H9 (cell line): ENCODE data around the gene MTX3. TPM values are rescaled to one million over a fixed set of nuclear protein-coding genes. Genes with fewer than 3 reads are reported as not detected.

Experiments
- DNase-seq: peaks from one replicate; pipeline ENCODE4 v3.0.0-alpha.2; 2017
- H2AFZ ChIP-seq: one replicate; pipeline ENCODE4 v1.6.1; 2013; ENCODE audit warnings: mild to moderate bottlenecking, low read length, control low read depth, moderate library complexity
- H2AK5ac ChIP-seq: 2 replicates; pipeline ENCODE4 v1.6.1; 2013; ENCODE audit warnings: low read length, control low read depth, mixed read lengths; ENCODE audit not compliant: insufficient read length
- H2BK120ac ChIP-seq: one replicate; pipeline ENCODE4 v1.6.1; 2013; ENCODE audit warnings: low read depth, mild to moderate bottlenecking, low read length, control low read depth, inconsistent platforms; ENCODE audit not compliant: poor library complexity, severe bottlenecking
- H2BK12ac ChIP-seq: 2 replicates; pipeline ENCODE4 v1.6.1; 2013; ENCODE audit warnings: low read length, control low read depth, mixed read lengths, low read depth; ENCODE audit not compliant: insufficient read length
- H2BK15ac ChIP-seq: 2 replicates; pipeline ENCODE4 v1.6.1; 2013; ENCODE audit warnings: low read depth, low read length, control low read depth
- H2BK20ac ChIP-seq: one replicate; pipeline ENCODE4 v1.6.1; 2013; ENCODE audit warnings: low read depth, mild to moderate bottlenecking, low read length, control low read depth, inconsistent platforms; ENCODE audit not compliant: poor library complexity, severe bottlenecking
- H2BK5ac ChIP-seq: 2 replicates; pipeline ENCODE4 v1.6.1; 2013; ENCODE audit warnings: low read length, control low read depth, mixed read lengths; ENCODE audit not compliant: insufficient read length
- H3K14ac ChIP-seq: 2 replicates; pipeline ENCODE4 v1.6.1; 2013; ENCODE audit warnings: low read length, control low read depth; ENCODE audit not compliant: insufficient read depth
- H3K18ac ChIP-seq: 2 replicates; pipeline ENCODE4 v1.6.1; 2013; ENCODE audit warnings: low read depth, mild to moderate bottlenecking, mixed read lengths, low read length, control low read depth; ENCODE audit not compliant: insufficient read length
- H3K23ac ChIP-seq: 2 replicates; pipeline ENCODE4 v1.6.1; 2013; ENCODE audit warnings: low read length, control low read depth, mixed read lengths, low read depth; ENCODE audit not compliant: insufficient read length
- H3K23me2 ChIP-seq: 2 replicates; pipeline ENCODE4 v1.6.1; 2013; ENCODE audit warnings: low read depth, mild to moderate bottlenecking, mixed read lengths, low read length, control low read depth; ENCODE audit not compliant: insufficient read length, poor library complexity, severe bottlenecking
- H3K27ac ChIP-seq: 2 replicates; pipeline ENCODE4 v1.5.1; 2013; ENCODE audit warnings: low read length, control low read depth, mixed read lengths, low read depth; ENCODE audit not compliant: insufficient read length
- H3K27me3 ChIP-seq: 2 replicates; pipeline ENCODE4 v1.6.1; 2013; ENCODE audit warnings: low read length, control low read depth, inconsistent platforms; ENCODE audit not compliant: insufficient read depth
- H3K4ac ChIP-seq: 2 replicates; pipeline ENCODE4 v1.6.1; 2013; ENCODE audit warnings: low read depth, mild to moderate bottlenecking, control low read depth, inconsistent platforms, low read length, moderate library complexity
- H3K4me1 ChIP-seq: 2 replicates; pipeline ENCODE4 v1.6.1; 2013; ENCODE audit warnings: low read length, control low read depth, inconsistent platforms; ENCODE audit not compliant: insufficient read depth
- H3K4me2 ChIP-seq: 2 replicates; pipeline ENCODE4 v1.6.1; 2013; ENCODE audit warnings: low read length, control low read depth, mixed read lengths; ENCODE audit not compliant: insufficient read length, insufficient read depth
- H3K56ac ChIP-seq: 2 replicates; pipeline ENCODE4 v1.6.1; 2013; ENCODE audit warnings: low read depth, mild to moderate bottlenecking, mixed read lengths, low read length, control low read depth; ENCODE audit not compliant: insufficient read length
- H3K79me1 ChIP-seq: 2 replicates; pipeline ENCODE4 v1.6.1; 2013; ENCODE audit warnings: low read depth, mild to moderate bottlenecking, moderate library complexity, low read length, control low read depth, inconsistent platforms; ENCODE audit not compliant: insufficient read depth, poor library complexity, severe bottlenecking
- H3K79me2 ChIP-seq: 2 replicates; pipeline ENCODE4 v1.6.1; 2013; ENCODE audit warnings: low read length, control low read depth, inconsistent platforms; ENCODE audit not compliant: insufficient read depth
- H3K9ac ChIP-seq: 2 replicates; pipeline ENCODE4 v1.6.1; 2013; ENCODE audit warnings: low read length, control low read depth, mixed read lengths; ENCODE audit not compliant: insufficient read length; ENCODE audit errors: extremely low read depth
- H3K9me3 ChIP-seq: one replicate; pipeline ENCODE4 v1.6.1; 2013; ENCODE audit warnings: low read depth, low read length, inconsistent platforms; ENCODE audit not compliant: control insufficient read depth
- H3T11ph ChIP-seq: one replicate; pipeline ENCODE4 v1.6.1; 2013; ENCODE audit warnings: mild to moderate bottlenecking, low read length, control low read depth, inconsistent platforms
- H4K20me1 ChIP-seq: one replicate; pipeline ENCODE4 v1.6.1; 2013; ENCODE audit not compliant: control insufficient read depth, insufficient read length, insufficient read depth
- H4K5ac ChIP-seq: 2 replicates; pipeline ENCODE4 v1.6.1; 2013; ENCODE audit warnings: low read depth, mild to moderate bottlenecking, mixed read lengths, low read length, control low read depth; ENCODE audit not compliant: insufficient read length
- H4K8ac ChIP-seq: replicated peaks from 2 replicates; pipeline ENCODE4 v1.6.1; 2013; ENCODE audit warnings: low read length, control low read depth, mixed read lengths, low read depth; ENCODE audit not compliant: insufficient read length
- H4K91ac ChIP-seq: 2 replicates; pipeline ENCODE4 v1.6.1; 2013; ENCODE audit warnings: low read depth, mild to moderate bottlenecking, moderate library complexity, mixed read lengths, low read length, control low read depth; ENCODE audit not compliant: insufficient read length
- H3K27ac Mint-ChIP-seq, 3 experiments: 2 replicates in 2 of 3; 3 replicates in 1 of 3; pipeline ENCODE4 v1.8.0; 2020 to 2021; ENCODE audit warnings: mixed read lengths in 3 of 3, mild to moderate bottlenecking in 1 of 3, moderate library complexity in 1 of 3
- H3K27me3 Mint-ChIP-seq: 2 replicates; pipeline ENCODE4 v1.8.0; 2021; ENCODE audit warnings: low read depth, mild to moderate bottlenecking, moderate library complexity, mixed read lengths
- H3K36me3 Mint-ChIP-seq, 3 experiments: 2 replicates in 2 of 3; 3 replicates in 1 of 3; pipeline ENCODE4 v1.8.0; 2020 to 2021; ENCODE audit warnings: low read depth in 3 of 3, mixed read lengths in 3 of 3; ENCODE audit not compliant: insufficient read depth in 1 of 3
- H3K4me1 Mint-ChIP-seq, 2 experiments: 2 replicates each; pipeline ENCODE4 v1.8.0; 2020; ENCODE audit warnings: mixed read lengths in 2 of 2
- H3K4me3 Mint-ChIP-seq, 2 experiments: 2 replicates in 1 of 2; 3 replicates in 1 of 2; pipeline ENCODE4 v1.8.0; 2020 to 2021; ENCODE audit warnings: mild to moderate bottlenecking in 2 of 2, mixed read lengths in 2 of 2, moderate library complexity in 1 of 2
- H3K9me3 Mint-ChIP-seq, 2 experiments: 2 replicates in 1 of 2; 3 replicates in 1 of 2; pipeline ENCODE4 v1.8.0; 2020; ENCODE audit warnings: mild to moderate bottlenecking in 2 of 2, mixed read lengths in 2 of 2, moderate library complexity in 1 of 2
- WGBS: extraction: QIAGEN DNeasy Blood & Tissue Kit; methylation state at CpG from one replicate; pipeline ENCODE4 v1.1.7; 2013; ENCODE audit warnings: missing lambda C conversion rate, low lambda C conversion rate, mixed read lengths; ENCODE audit not compliant: insufficient read length; ENCODE audit errors: extremely low coverage; 5-methylcytosine and 5-hydroxymethylcytosine counted together
- total RNA-seq: library from RNA; stranded (reverse); gene quantifications from 2 replicates; pipeline ENCODE4 v1.2.1, GENCODE V29; 2021
- TF ChIP-seq, protein P1 (sequence below): fragments of 200-600 bp; sonication (generic); conservative IDR thresholded peaks from 3 replicates; pipeline ENCODE4 v1.8.0; 2021; ENCODE audit warnings: antibody characterized with exemption, mild to moderate bottlenecking

MTX3 gene
- total RNA-seq, 1 experiment from 2014 or later, result 24.1 TPM

DNA sequence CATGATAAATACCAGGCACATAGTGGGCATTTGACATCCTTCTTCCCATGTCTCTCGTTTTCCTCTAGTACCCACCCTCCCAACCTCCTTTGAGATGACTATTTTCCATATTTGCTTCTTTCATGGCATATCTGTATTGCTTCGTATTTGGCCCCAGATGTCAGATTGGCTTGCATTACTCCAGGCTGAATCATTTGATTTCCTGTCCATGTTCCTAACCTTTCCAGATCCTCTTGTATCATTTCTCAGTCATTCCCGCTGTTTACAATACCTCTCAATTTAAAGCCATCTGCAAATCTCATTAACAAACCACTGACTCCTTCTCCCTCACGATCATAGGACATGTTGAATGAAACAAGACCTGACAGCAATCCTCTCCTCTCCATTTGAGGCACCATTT is 19.9 kb downstream of the MTX3 start:
- Histone ChIP-seq H4K20me1 (no peaks in the 10 kb centered on the region), H2BK120ac (no peak overlapping the region), H4K5ac (no peak overlapping the region), H4K8ac (no peak overlapping the region), H2AK5ac (no peak overlapping the region), H2BK15ac (no peak overlapping the region), H3K27ac (no peak overlapping the region), H3K27me3 (no peaks in the 10 kb centered on the region), H2AFZ (no peak overlapping the region), H2BK5ac (no peak overlapping the region), H3K23ac (no peak overlapping the region), H3K9me3 (no peaks in the 10 kb centered on the region), H3K79me2 (no peaks in the 10 kb centered on the region), H3K14ac (no peak overlapping the region), H3K18ac (no peak overlapping the region), H3K56ac (no peak overlapping the region), H3K79me1 (no peaks in the 10 kb centered on the region), H3K4me2 (no peak overlapping the region), H3K4me1 (peaks cover 3% of the 10 kb centered on the region; the same call in 1 of the 2 replicates), H3T11ph (no peak overlapping the region), H2BK20ac (no peak overlapping the region), H3K4ac (no peak overlapping the region), H4K91ac (no peak overlapping the region), H3K9ac (no peak overlapping the region), H3K23me2 (no peaks in the 10 kb centered on the region), H2BK12ac (no peak overlapping the region)
- no peaks in the 10 kb centered on the region for H3K9me3 Mint-ChIP-seq
- WGBS, result no CpG with 5 or more reads among the region's 4 CpGs
- TF ChIP-seq, protein P1, sequence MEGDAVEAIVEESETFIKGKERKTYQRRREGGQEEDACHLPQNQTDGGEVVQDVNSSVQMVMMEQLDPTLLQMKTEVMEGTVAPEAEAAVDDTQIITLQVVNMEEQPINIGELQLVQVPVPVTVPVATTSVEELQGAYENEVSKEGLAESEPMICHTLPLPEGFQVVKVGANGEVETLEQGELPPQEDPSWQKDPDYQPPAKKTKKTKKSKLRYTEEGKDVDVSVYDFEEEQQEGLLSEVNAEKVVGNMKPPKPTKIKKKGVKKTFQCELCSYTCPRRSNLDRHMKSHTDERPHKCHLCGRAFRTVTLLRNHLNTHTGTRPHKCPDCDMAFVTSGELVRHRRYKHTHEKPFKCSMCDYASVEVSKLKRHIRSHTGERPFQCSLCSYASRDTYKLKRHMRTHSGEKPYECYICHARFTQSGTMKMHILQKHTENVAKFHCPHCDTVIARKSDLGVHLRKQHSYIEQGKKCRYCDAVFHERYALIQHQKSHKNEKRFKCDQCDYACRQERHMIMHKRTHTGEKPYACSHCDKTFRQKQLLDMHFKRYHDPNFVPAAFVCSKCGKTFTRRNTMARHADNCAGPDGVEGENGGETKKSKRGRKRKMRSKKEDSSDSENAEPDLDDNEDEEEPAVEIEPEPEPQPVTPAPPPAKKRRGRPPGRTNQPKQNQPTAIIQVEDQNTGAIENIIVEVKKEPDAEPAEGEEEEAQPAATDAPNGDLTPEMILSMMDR, result no peak
- no peak overlapping the region for H3K4me3 Mint-ChIP-seq
- peaks cover 5% of the 10 kb centered on the region; the same call in 1 of the 2 replicates for H3K27me3 Mint-ChIP-seq
- DNase-seq, result no peak
- peaks cover 0 to 14% of the 10 kb centered on the region in 2 experiments; a peak in 3 of 4 replicates for H3K4me1 Mint-ChIP-seq
- peaks cover 0 to 5% (median 5%) of the 10 kb centered on the region in 3 experiments; a peak in 2 of 7 replicates for H3K36me3 Mint-ChIP-seq
- H3K27ac Mint-ChIP-seq, result no peak overlapping the region
